Right lobe of liver (tissue), 4 donors: ENCODE results near the gene MIAT.

ENCODE experiments used
- POLR2A ChIP-seq: fragments of 450-650 bp; IDR thresholded peaks from one replicate; pipeline ENCODE4 v1.6.1; 2017; ENCODE audit warnings: antibody characterized with exemption, mild to moderate bottlenecking
- TF ChIP-seq, protein P1 (sequence below), 4 donors: fragments of 200-600 bp in 3 of 4; fragments of 450-650 bp in 1 of 4; IDR thresholded peaks; one replicate each; pipeline versions ENCODE4 v1.5.1 to v1.8.0; 2016 to 2022; ENCODE audit warnings: antibody characterized with exemption in 4 of 4, mild to moderate bottlenecking in 2 of 4
- donor health status: DM: no; HTN: no; CAD: no.
- donor health status: DM: no; HTN: no; CAD: no.
- donor health status: DM: no; HTN: yes; CAD: no.

DNA sequence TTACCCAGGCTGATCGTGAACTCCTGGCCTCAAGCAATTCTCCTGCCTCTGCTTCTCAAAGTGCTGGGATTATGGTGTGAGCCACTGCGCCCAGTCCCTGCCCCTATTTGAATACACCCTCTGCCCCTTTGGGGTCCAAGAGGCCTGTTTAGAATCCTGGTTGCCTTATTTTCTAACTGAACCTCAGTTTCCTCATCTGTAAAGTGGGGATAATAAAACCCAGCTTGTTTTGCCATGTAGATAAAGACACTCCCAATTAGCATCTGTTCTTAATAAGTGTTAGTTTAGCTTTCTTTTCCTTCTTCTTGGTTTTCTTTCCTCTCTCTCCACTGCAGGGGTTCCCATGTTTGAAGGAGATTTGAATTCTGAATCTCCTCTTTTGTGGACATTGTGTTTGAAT lies 4.8 kb downstream of the MIAT start:
- no peak for TF ChIP-seq POLR2A
- TF ChIP-seq, protein P1, sequence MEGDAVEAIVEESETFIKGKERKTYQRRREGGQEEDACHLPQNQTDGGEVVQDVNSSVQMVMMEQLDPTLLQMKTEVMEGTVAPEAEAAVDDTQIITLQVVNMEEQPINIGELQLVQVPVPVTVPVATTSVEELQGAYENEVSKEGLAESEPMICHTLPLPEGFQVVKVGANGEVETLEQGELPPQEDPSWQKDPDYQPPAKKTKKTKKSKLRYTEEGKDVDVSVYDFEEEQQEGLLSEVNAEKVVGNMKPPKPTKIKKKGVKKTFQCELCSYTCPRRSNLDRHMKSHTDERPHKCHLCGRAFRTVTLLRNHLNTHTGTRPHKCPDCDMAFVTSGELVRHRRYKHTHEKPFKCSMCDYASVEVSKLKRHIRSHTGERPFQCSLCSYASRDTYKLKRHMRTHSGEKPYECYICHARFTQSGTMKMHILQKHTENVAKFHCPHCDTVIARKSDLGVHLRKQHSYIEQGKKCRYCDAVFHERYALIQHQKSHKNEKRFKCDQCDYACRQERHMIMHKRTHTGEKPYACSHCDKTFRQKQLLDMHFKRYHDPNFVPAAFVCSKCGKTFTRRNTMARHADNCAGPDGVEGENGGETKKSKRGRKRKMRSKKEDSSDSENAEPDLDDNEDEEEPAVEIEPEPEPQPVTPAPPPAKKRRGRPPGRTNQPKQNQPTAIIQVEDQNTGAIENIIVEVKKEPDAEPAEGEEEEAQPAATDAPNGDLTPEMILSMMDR (IDR thresholded peaks at IDR 0.05), result no peak
